Measurements from ENCODE around the gene SLC44A1.

SLC44A1 gene

GRCh38 chr9:105223544-105224140, 20.8 kb upstream of the SLC44A1 start:
- Histone ChIP-seq H3K36me3 (ENCODE audit: insufficient read depth, low read length) (no peaks in the 10 kb centered on the region), H3K27me3 (ENCODE audit: insufficient read depth, low read length) (no peaks in the 10 kb centered on the region), H3K9me3 (ENCODE audit: low read length) (no peaks in the 10 kb centered on the region), H2AFZ (ENCODE audit: low read depth, low read length) (no peak overlapping the region), H3K4me1 (ENCODE audit: insufficient read depth, low read length) (no peaks in the 10 kb centered on the region), H3K4me3 (ENCODE audit: low read length) (no peak overlapping the region)

GRCh38 chr9:105226055-105226454, 18.4 kb upstream of the SLC44A1 start:
- Histone ChIP-seq H3K27me3 (ENCODE audit: insufficient read depth, low read length) (no peaks in the 10 kb centered on the region), H3K9me3 (ENCODE audit: low read length) (no peaks in the 10 kb centered on the region), H3K36me3 (ENCODE audit: insufficient read depth, low read length) (no peaks in the 10 kb centered on the region), H3K4me3 (ENCODE audit: low read length) (no peak overlapping the region), H3K4me1 (ENCODE audit: insufficient read depth, low read length) (no peaks in the 10 kb centered on the region), H2AFZ (ENCODE audit: low read depth, low read length) (no peak overlapping the region)

- Histone ChIP-seq H2AFZ (ENCODE audit: low read depth, low read length) (no peak overlapping the region), H3K4me3 (ENCODE audit: low read length) (no peak overlapping the region), H3K9me3 (ENCODE audit: low read length) (no peaks in the 10 kb centered on the region), H3K27me3 (ENCODE audit: insufficient read depth, low read length) (no peaks in the 10 kb centered on the region), H3K4me1 (ENCODE audit: insufficient read depth, low read length) (no peaks in the 10 kb centered on the region), H3K36me3 (ENCODE audit: insufficient read depth, low read length) (no peaks in the 10 kb centered on the region)
Observed at GRCh38 chr9:105232207-105232606, 12.2 kb upstream of the SLC44A1 start.

GRCh38 chr9:105233873-105234272, 10.6 kb upstream of the SLC44A1 start:
- Histone ChIP-seq H3K27me3 (ENCODE audit: insufficient read depth, low read length) (no peaks in the 10 kb centered on the region), H3K36me3 (ENCODE audit: insufficient read depth, low read length) (no peaks in the 10 kb centered on the region), H2AFZ (ENCODE audit: low read depth, low read length) (no peak overlapping the region), H3K4me1 (ENCODE audit: insufficient read depth, low read length) (no peaks in the 10 kb centered on the region), H3K9me3 (ENCODE audit: low read length) (no peaks in the 10 kb centered on the region), H3K4me3 (ENCODE audit: low read length) (no peak overlapping the region)

- Histone ChIP-seq H3K36me3 (ENCODE audit: insufficient read depth, low read length) (no peaks in the 10 kb centered on the region), H2AFZ (ENCODE audit: low read depth, low read length) (no peak overlapping the region), H3K27me3 (ENCODE audit: insufficient read depth, low read length) (peaks cover 3% of the 10 kb centered on the region), H3K9me3 (ENCODE audit: low read length) (no peaks in the 10 kb centered on the region), H3K4me1 (ENCODE audit: insufficient read depth, low read length) (no peaks in the 10 kb centered on the region), H3K4me3 (ENCODE audit: low read length) (no peak overlapping the region)
Observed at GRCh38 chr9:105236261-105236660, 8.2 kb upstream of the SLC44A1 start.

- Histone ChIP-seq H3K36me3 (ENCODE audit: insufficient read depth, low read length) (no peaks in the 10 kb centered on the region), H2AFZ (ENCODE audit: low read depth, low read length) (no peak overlapping the region), H3K4me1 (ENCODE audit: insufficient read depth, low read length) (no peaks in the 10 kb centered on the region), H3K4me3 (ENCODE audit: low read length) (no peak overlapping the region), H3K9me3 (ENCODE audit: low read length) (no peaks in the 10 kb centered on the region), H3K27me3 (ENCODE audit: insufficient read depth, low read length) (peaks cover 3% of the 10 kb centered on the region)
Observed at GRCh38 chr9:105237246-105237645, 7.2 kb upstream of the SLC44A1 start.

- no peak overlapping the region for H2AFZ ChIP-seq (ENCODE audit: low read depth, low read length)
- H3K4me1 ChIP-seq (ENCODE audit: insufficient read depth, low read length): no peaks in the 10 kb centered on the region
- no peaks in the 10 kb centered on the region for H3K9me3 ChIP-seq (ENCODE audit: low read length)
- no peaks in the 10 kb centered on the region for H3K36me3 ChIP-seq (ENCODE audit: insufficient read depth, low read length)
- H3K27me3 ChIP-seq (ENCODE audit: insufficient read depth, low read length): peaks cover 3% of the 10 kb centered on the region
- H3K4me3 ChIP-seq (ENCODE audit: low read length): no peak overlapping the region
Observed at GRCh38 chr9:105238302-105238701, 6.1 kb upstream of the SLC44A1 start.

GRCh38 chr9:105241356-105242043, 3.0 kb upstream of the SLC44A1 start:
- H3K36me3 ChIP-seq (ENCODE audit: insufficient read depth, low read length): no peaks in the 10 kb centered on the region
- H2AFZ ChIP-seq (ENCODE audit: low read depth, low read length): no peak overlapping the region
- peaks cover 12% of the 10 kb centered on the region for H3K4me1 ChIP-seq (ENCODE audit: insufficient read depth, low read length)
- peaks cover 3% of the 10 kb centered on the region for H3K27me3 ChIP-seq (ENCODE audit: insufficient read depth, low read length)
- no peak overlapping the region for H3K4me3 ChIP-seq (ENCODE audit: low read length)
- H3K9me3 ChIP-seq (ENCODE audit: low read length): no peaks in the 10 kb centered on the region

- Histone ChIP-seq H3K27me3 (ENCODE audit: insufficient read depth, low read length) (peaks cover 3% of the 10 kb centered on the region), H3K4me1 (ENCODE audit: insufficient read depth, low read length) (peaks cover 17% of the 10 kb centered on the region), H3K9me3 (ENCODE audit: low read length) (no peaks in the 10 kb centered on the region), H2AFZ (ENCODE audit: low read depth, low read length) (no peak overlapping the region), H3K4me3 (ENCODE audit: low read length) (no peak overlapping the region), H3K36me3 (ENCODE audit: insufficient read depth, low read length) (no peaks in the 10 kb centered on the region)
Observed at GRCh38 chr9:105242062-105242461, 2.4 kb upstream of the SLC44A1 start.

- Histone ChIP-seq H3K4me1 (ENCODE audit: insufficient read depth, low read length) (peaks cover 17% of the 10 kb centered on the region), H3K27me3 (ENCODE audit: insufficient read depth, low read length) (peaks cover 3% of the 10 kb centered on the region), H3K9me3 (ENCODE audit: low read length) (no peaks in the 10 kb centered on the region), H2AFZ (ENCODE audit: low read depth, low read length) (no peak overlapping the region), H3K36me3 (ENCODE audit: insufficient read depth, low read length) (no peaks in the 10 kb centered on the region), H3K4me3 (ENCODE audit: low read length) (no peak overlapping the region)
Observed at GRCh38 chr9:105242557-105242956, 1.9 kb upstream of the SLC44A1 start.

- H3K9me3 ChIP-seq (ENCODE audit: low read length): no peaks in the 10 kb centered on the region
- peaks cover 17% of the 10 kb centered on the region for H3K4me1 ChIP-seq (ENCODE audit: insufficient read depth, low read length)
- H2AFZ ChIP-seq (ENCODE audit: low read depth, low read length): no peak overlapping the region
- H3K36me3 ChIP-seq (ENCODE audit: insufficient read depth, low read length): no peaks in the 10 kb centered on the region
- H3K27me3 ChIP-seq (ENCODE audit: insufficient read depth, low read length): peaks cover 3% of the 10 kb centered on the region
- no peak overlapping the region for H3K4me3 ChIP-seq (ENCODE audit: low read length)
Observed at GRCh38 chr9:105243015-105243686, 1.3 kb upstream of the SLC44A1 start.

GRCh38 chr9:105244734-105245028, 230 bp downstream of the SLC44A1 start:
- Histone ChIP-seq H3K27me3 (ENCODE audit: insufficient read depth, low read length) (peaks cover 3% of the 10 kb centered on the region), H3K4me3 (ENCODE audit: low read length) (peak overlapping the region; percentile 71), H3K4me1 (ENCODE audit: insufficient read depth, low read length) (peaks cover 17% of the 10 kb centered on the region), H3K9me3 (ENCODE audit: low read length) (no peaks in the 10 kb centered on the region), H2AFZ (ENCODE audit: low read depth, low read length) (peak overlapping the region; percentile 92), H3K36me3 (ENCODE audit: insufficient read depth, low read length) (no peaks in the 10 kb centered on the region)

- peaks cover 17% of the 10 kb centered on the region for H3K4me1 ChIP-seq (ENCODE audit: insufficient read depth, low read length)
- peak overlapping the region; percentile 71 for H3K4me3 ChIP-seq (ENCODE audit: low read length)
- no peaks in the 10 kb centered on the region for H3K9me3 ChIP-seq (ENCODE audit: low read length)
- H2AFZ ChIP-seq (ENCODE audit: low read depth, low read length): peak overlapping the region; percentile 92
- H3K36me3 ChIP-seq (ENCODE audit: insufficient read depth, low read length): no peaks in the 10 kb centered on the region
- peaks cover 3% of the 10 kb centered on the region for H3K27me3 ChIP-seq (ENCODE audit: insufficient read depth, low read length)
Observed at GRCh38 chr9:105245029-105245890, 809 bp downstream of the SLC44A1 start.

All from neuron (in vitro differentiated cells).